Activated CD8-positive, alpha-beta T cell treated with anti-CD3 and anti-CD28 coated beads for 36 hours (primary cell): ENCODE data around the gene MEF2C. TPM values are rescaled to one million over a fixed set of nuclear protein-coding genes. Genes with fewer than 3 reads are reported as not detected.
"Not testable (repeated sequence)": the region's sequence is repeated elsewhere in the genome, so short reads cannot be mapped to it uniquely, and the experiment has no call there.

Experiments
- ATAC-seq: fragments of 200-7000 bp; cut with Tn5 transposase; one replicate; pipeline ENCODE4 v1.10.0; 2021; ENCODE audit warnings: mild to moderate bottlenecking, moderate library complexity
- CTCF ChIA-PET: fragments of 350-600 bp; sonication (Branson Sonifier 250); formaldehyde crosslinking; loops from one replicate; lab custom pipeline; 2021; ENCODE audit warnings: antibody characterized with exemption; lab: Charles Lee
- POLR2A ChIA-PET: fragments of 350-600 bp; sonication (Branson Sonifier 250); formaldehyde crosslinking; loops from one replicate; lab custom pipeline; 2021; ENCODE audit warnings: antibody characterized with exemption; lab: Charles Lee
- DNase-seq: peaks from one replicate; pipeline ENCODE4 v3.0.0-alpha.2; 2020
- H3K27ac Mint-ChIP-seq: one replicate; pipeline ENCODE4 v1.8.0; 2021; ENCODE audit warnings: mild to moderate bottlenecking, mixed read lengths
- H3K27me3 Mint-ChIP-seq: one replicate; pipeline ENCODE4 v1.8.0; 2021; ENCODE audit warnings: mixed read lengths
- H3K36me3 Mint-ChIP-seq: one replicate; pipeline ENCODE4 v1.8.0; 2021; ENCODE audit warnings: low read depth, mixed read lengths
- H3K4me1 Mint-ChIP-seq: one replicate; pipeline ENCODE4 v1.8.0; 2021; ENCODE audit warnings: low read depth, mixed read lengths
- H3K4me3 Mint-ChIP-seq: one replicate; pipeline ENCODE4 v1.8.0; 2021; ENCODE audit warnings: mild to moderate bottlenecking, moderate library complexity, mixed read lengths
- H3K9me3 Mint-ChIP-seq: one replicate; pipeline ENCODE4 v1.8.0; 2021; ENCODE audit warnings: mixed read lengths
- CTCF ChIP-seq: fragments of 200-600 bp; IDR thresholded peaks from one replicate; pipeline ENCODE4 v1.8.0; 2022; ENCODE audit warnings: antibody characterized with exemption, mild to moderate bottlenecking
- intact Hi-C: fragments of 100-400 bp; cut with micrococcal nuclease; formaldehyde crosslinking; loops from one replicate; pipeline ENCODE4 v1.10.0; 2022
- total RNA-seq, 2 experiments: library from RNA; stranded (reverse); gene quantifications; one replicate each; pipeline ENCODE4 v1.2.3, GENCODE V29; 2021

MEF2C gene
- total RNA-seq, 2 experiments from 2014 or later, result 0.27 to 1.3 TPM

GRCh38 chr5:88861231-88861630 is 21.8 kb downstream of the MEF2C start:
- H3K4me3 Mint-ChIP-seq, result no peak overlapping the region
- H3K27me3 Mint-ChIP-seq, result peaks cover 2% of the 10 kb centered on the region
- DNase-seq (no peak), ATAC-seq (no peak)
- no peaks in the 10 kb centered on the region for H3K4me1 Mint-ChIP-seq
- CTCF ChIA-PET, result no interaction called here
- intact Hi-C loops, result no loop called here
- H3K27ac Mint-ChIP-seq, result no peak overlapping the region
- no peaks in the 10 kb centered on the region for H3K36me3 Mint-ChIP-seq
- POLR2A ChIA-PET, result no interaction called here
- TF ChIP-seq CTCF, result no peak
- peaks cover 4% of the 10 kb centered on the region for H3K9me3 Mint-ChIP-seq

- ChIA-PET POLR2A (no interaction called here), CTCF (no interaction called here)
- ATAC-seq, result no peak
Measured at GRCh38 chr5:88860501-88860900, 22.5 kb downstream of the MEF2C start.

GRCh38 chr5:88858392-88858791 is 24.6 kb downstream of the MEF2C start:
- peaks cover 2% of the 10 kb centered on the region for H3K27me3 Mint-ChIP-seq
- no peaks in the 10 kb centered on the region for H3K36me3 Mint-ChIP-seq
- ChIA-PET POLR2A (no interaction called here), CTCF (no interaction called here)
- intact Hi-C loops, result no loop called here
- no peak overlapping the region for H3K27ac Mint-ChIP-seq
- no peak for ATAC-seq
- DNase-seq, result no peak
- no peak overlapping the region for H3K4me3 Mint-ChIP-seq
- H3K4me1 Mint-ChIP-seq, result no peaks in the 10 kb centered on the region
- TF ChIP-seq CTCF, result no peak
- H3K9me3 Mint-ChIP-seq, result peaks cover 6% of the 10 kb centered on the region

More at GRCh38 chr5:88860501-88860900, 22.5 kb downstream of the MEF2C start:
- Mint-ChIP-seq H3K36me3 (no peaks in the 10 kb centered on the region), H3K27me3 (peaks cover 2% of the 10 kb centered on the region), H3K4me1 (no peaks in the 10 kb centered on the region), H3K27ac (no peak overlapping the region), H3K9me3 (peaks cover 6% of the 10 kb centered on the region), H3K4me3 (no peak overlapping the region)
- intact Hi-C loops, result no loop called here
- DNase-seq, result no peak
- no peak for TF ChIP-seq CTCF

- H3K27me3 Mint-ChIP-seq, intact Hi-C loops, H3K9me3 Mint-ChIP-seq, H3K36me3 Mint-ChIP-seq, CTCF ChIA-PET, H3K4me1 Mint-ChIP-seq, DNase-seq, POLR2A ChIA-PET, ATAC-seq, H3K4me3 Mint-ChIP-seq, H3K27ac Mint-ChIP-seq: not testable (repeated sequence)
Measured at GRCh38 chr5:88856381-88856780, 26.6 kb downstream of the MEF2C start.

GRCh38 chr5:88854769-88855168 is 28.2 kb downstream of the MEF2C start:
- intact Hi-C loops, result no loop called here
- Mint-ChIP-seq H3K36me3 (no peaks in the 10 kb centered on the region), H3K4me1 (no peaks in the 10 kb centered on the region), H3K27ac (no peak overlapping the region), H3K27me3 (peaks cover 5% of the 10 kb centered on the region), H3K9me3 (peaks cover 6% of the 10 kb centered on the region), H3K4me3 (no peak overlapping the region)
- no peak for TF ChIP-seq CTCF
- no peak for DNase-seq
- CTCF ChIA-PET, result no interaction called here
- POLR2A ChIA-PET, result no interaction called here
- ATAC-seq, result no peak

GRCh38 chr5:88847420-88847819 is 35.6 kb downstream of the MEF2C start:
- Mint-ChIP-seq H3K27ac (no peak overlapping the region), H3K36me3 (no peaks in the 10 kb centered on the region), H3K27me3 (peaks cover 8% of the 10 kb centered on the region), H3K4me1 (peaks cover 9% of the 10 kb centered on the region), H3K9me3 (no peaks in the 10 kb centered on the region), H3K4me3 (no peak overlapping the region)
- ChIA-PET CTCF (no interaction called here), POLR2A (no interaction called here)
- no peak for ATAC-seq
- no peak for TF ChIP-seq CTCF
- intact Hi-C loops, result no loop called here
- no peak for DNase-seq
